ENCODE measurements around the gene IGSF23.
"Not testable (repeated sequence)": the region's sequence is repeated elsewhere in the genome, so short reads cannot be mapped to it uniquely, and the experiment has no call there.

Gene IGSF23

DNA sequence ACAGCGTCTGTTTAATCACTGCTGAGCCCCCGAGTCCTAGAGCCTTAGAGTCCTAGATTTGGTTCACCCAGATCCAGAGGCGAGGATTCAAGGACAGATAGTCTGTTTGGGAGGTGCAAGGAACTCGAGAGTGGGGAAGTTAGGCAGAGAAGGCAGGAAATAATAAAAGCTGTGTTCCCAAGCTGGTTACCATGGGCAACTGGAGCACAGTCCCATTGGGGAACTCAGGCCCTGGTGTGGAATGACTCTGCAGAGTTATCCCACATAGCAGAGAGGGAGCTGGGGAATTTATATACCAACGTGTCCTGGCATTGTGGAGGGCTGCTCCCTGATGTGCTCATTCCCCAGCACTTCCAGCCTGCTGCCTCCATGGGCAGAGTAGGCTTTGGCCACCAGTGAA, 9.7 kb downstream of the IGSF23 start:
- Histone ChIP-seq H3K9me2 (replicated peaks; ENCODE audit: control insufficient read depth, low read length) (no peaks in the 10 kb centered on the region), H3K27ac (ENCODE audit: low read depth, low read length) (no peak overlapping the region), H3F3A (ENCODE audit: control insufficient read depth, insufficient read depth) (no peaks in the 10 kb centered on the region), H3K36me3 (ENCODE audit: control insufficient read depth, low read length) (no peaks in the 10 kb centered on the region), H3K9me3 (ENCODE audit: control insufficient read depth, insufficient read depth, low read length) (no peaks in the 10 kb centered on the region), H3K27me3 (ENCODE audit: control insufficient read depth, low read length) (no peaks in the 10 kb centered on the region), H3K4me3 (ENCODE audit: low read length) (no peak overlapping the region), H4K20me1 (ENCODE audit: control insufficient read depth, insufficient read depth, low read depth, low read length) (no peaks in the 10 kb centered on the region), H3K4me1 (ENCODE audit: control insufficient read depth, low read length) (no peaks in the 10 kb centered on the region), H3K79me2 (ENCODE audit: control insufficient read depth, low read length) (no peaks in the 10 kb centered on the region), H3K4me2 (ENCODE audit: low read length) (no peak overlapping the region)
- TF ChIP-seq, protein P1, sequence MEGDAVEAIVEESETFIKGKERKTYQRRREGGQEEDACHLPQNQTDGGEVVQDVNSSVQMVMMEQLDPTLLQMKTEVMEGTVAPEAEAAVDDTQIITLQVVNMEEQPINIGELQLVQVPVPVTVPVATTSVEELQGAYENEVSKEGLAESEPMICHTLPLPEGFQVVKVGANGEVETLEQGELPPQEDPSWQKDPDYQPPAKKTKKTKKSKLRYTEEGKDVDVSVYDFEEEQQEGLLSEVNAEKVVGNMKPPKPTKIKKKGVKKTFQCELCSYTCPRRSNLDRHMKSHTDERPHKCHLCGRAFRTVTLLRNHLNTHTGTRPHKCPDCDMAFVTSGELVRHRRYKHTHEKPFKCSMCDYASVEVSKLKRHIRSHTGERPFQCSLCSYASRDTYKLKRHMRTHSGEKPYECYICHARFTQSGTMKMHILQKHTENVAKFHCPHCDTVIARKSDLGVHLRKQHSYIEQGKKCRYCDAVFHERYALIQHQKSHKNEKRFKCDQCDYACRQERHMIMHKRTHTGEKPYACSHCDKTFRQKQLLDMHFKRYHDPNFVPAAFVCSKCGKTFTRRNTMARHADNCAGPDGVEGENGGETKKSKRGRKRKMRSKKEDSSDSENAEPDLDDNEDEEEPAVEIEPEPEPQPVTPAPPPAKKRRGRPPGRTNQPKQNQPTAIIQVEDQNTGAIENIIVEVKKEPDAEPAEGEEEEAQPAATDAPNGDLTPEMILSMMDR (IDR thresholded peaks at IDR 0.05; ENCODE audit: low read depth, low read length, poor library complexity, severe bottlenecking), result no peak
- TF ChIP-seq EZH2phosphoT487 (IDR thresholded peaks at IDR 0.05; ENCODE audit: borderline replicate concordance, low read length), result no peak

DNA sequence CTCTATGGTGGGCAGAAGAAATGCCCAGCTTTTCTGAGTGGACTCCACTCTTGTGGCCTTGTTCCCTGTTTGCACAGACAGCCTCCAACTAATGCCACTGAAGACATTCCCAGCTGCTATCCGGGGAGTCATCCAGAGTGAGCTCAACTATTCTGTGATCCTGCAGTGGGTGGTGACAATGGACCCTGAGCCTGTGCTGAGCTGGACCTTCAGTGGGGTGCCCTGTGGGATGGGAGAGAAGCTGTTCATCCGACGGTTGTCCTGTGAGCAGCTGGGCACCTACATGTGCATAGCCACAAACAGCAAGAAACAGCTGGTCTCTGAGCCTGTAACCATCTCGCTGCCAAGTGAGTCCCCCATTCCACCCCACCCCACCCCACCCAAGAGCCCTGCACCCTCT, 10.3 kb downstream of the IGSF23 start:
- H3K4me1 ChIP-seq (ENCODE audit: control insufficient read depth, low read length), result no peaks in the 10 kb centered on the region
- H3K27me3 ChIP-seq (ENCODE audit: control insufficient read depth, low read length), result no peaks in the 10 kb centered on the region
- no peaks in the 10 kb centered on the region for H3K9me2 ChIP-seq (replicated peaks; ENCODE audit: control insufficient read depth, low read length)
- H3F3A ChIP-seq (ENCODE audit: control insufficient read depth, insufficient read depth), result no peaks in the 10 kb centered on the region
- no peaks in the 10 kb centered on the region for H3K79me2 ChIP-seq (ENCODE audit: control insufficient read depth, low read length)
- H3K4me3 ChIP-seq (ENCODE audit: low read length), result no peak overlapping the region
- H3K36me3 ChIP-seq (ENCODE audit: control insufficient read depth, low read length), result no peaks in the 10 kb centered on the region
- no peak overlapping the region for H3K4me2 ChIP-seq (ENCODE audit: low read length)
- H3K27ac ChIP-seq (ENCODE audit: low read depth, low read length), result no peak overlapping the region
- no peaks in the 10 kb centered on the region for H3K9me3 ChIP-seq (ENCODE audit: control insufficient read depth, insufficient read depth, low read length)
- H4K20me1 ChIP-seq (ENCODE audit: control insufficient read depth, insufficient read depth, low read depth, low read length), result no peaks in the 10 kb centered on the region
- TF ChIP-seq, protein P1 (IDR thresholded peaks at IDR 0.05; ENCODE audit: low read depth, low read length, poor library complexity, severe bottlenecking), result no peak
- TF ChIP-seq EZH2phosphoT487 (IDR thresholded peaks at IDR 0.05; ENCODE audit: borderline replicate concordance, low read length), result no peak

DNA sequence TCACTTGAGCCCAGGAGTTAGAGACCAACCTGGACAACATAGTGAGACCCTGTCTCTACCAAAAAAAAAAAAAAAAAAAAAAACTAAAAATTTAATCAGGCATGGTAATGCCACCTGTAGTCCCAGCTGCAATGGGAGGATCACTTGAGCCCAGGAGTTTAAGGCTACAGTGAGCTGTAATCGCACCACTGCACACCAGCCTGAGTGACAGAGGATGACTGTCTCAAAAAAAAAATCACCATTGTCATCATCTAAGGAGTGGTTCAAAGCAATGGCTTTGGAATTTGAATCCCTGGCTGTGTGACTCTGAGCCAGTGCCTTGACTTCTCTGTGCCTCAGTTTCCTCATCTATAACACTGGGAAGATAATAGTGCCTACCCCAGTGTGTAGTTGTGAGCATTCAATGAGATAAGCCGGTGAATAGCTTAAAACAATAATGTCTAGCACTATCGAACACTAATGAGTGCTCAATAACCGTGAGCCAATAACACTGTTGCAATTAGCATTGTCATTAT, 11.5 kb downstream of the IGSF23 start:
- no peak overlapping the region for H3K4me2 ChIP-seq (ENCODE audit: low read length)
- H4K20me1 ChIP-seq (ENCODE audit: control insufficient read depth, insufficient read depth, low read depth, low read length), result no peaks in the 10 kb centered on the region
- no peaks in the 10 kb centered on the region for H3K27me3 ChIP-seq (ENCODE audit: control insufficient read depth, low read length)
- H3F3A ChIP-seq (ENCODE audit: control insufficient read depth, insufficient read depth), result no peaks in the 10 kb centered on the region
- no peaks in the 10 kb centered on the region for H3K4me1 ChIP-seq (ENCODE audit: control insufficient read depth, low read length)
- H3K4me3 ChIP-seq (ENCODE audit: low read length), result no peak overlapping the region
- no peaks in the 10 kb centered on the region for H3K79me2 ChIP-seq (ENCODE audit: control insufficient read depth, low read length)
- H3K36me3 ChIP-seq (ENCODE audit: control insufficient read depth, low read length), result no peaks in the 10 kb centered on the region
- H3K9me2 ChIP-seq (replicated peaks; ENCODE audit: control insufficient read depth, low read length), result no peaks in the 10 kb centered on the region
- TF ChIP-seq, protein P1 (IDR thresholded peaks at IDR 0.05; ENCODE audit: low read depth, low read length, poor library complexity, severe bottlenecking), result no peak
- TF ChIP-seq EZH2phosphoT487 (IDR thresholded peaks at IDR 0.05; ENCODE audit: borderline replicate concordance, low read length), result no peak
- H3K27ac ChIP-seq (ENCODE audit: low read depth, low read length), result no peak overlapping the region
- no peaks in the 10 kb centered on the region for H3K9me3 ChIP-seq (ENCODE audit: control insufficient read depth, insufficient read depth, low read length)

DNA sequence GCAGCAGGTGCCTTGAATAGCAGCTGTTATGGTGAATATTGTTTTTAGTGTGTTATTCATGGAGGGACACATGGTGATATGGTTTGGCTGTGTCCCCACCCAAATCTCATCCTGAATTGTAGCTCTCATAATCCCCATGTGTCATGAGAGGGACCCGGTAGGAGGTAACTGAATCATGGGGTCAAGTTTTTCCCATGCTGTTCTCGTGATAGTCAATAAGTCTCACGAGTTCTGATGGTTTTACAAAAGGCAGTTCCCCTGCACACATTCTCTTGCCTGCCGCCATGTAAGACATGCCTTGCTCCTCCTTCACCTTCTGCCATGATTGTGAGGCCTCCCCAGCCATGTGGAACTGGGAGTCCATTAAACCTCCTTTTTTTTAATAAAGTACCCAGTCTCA, 12.3 kb downstream of the IGSF23 start:
- not testable (repeated sequence) for H3K79me2 ChIP-seq (ENCODE audit: control insufficient read depth, low read length); H3K27ac ChIP-seq (ENCODE audit: low read depth, low read length); H3K36me3 ChIP-seq (ENCODE audit: control insufficient read depth, low read length); H3K4me2 ChIP-seq (ENCODE audit: low read length); H3K4me3 ChIP-seq (ENCODE audit: low read length); H3K4me1 ChIP-seq (ENCODE audit: control insufficient read depth, low read length); H3K9me2 ChIP-seq (replicated peaks; ENCODE audit: control insufficient read depth, low read length); H3K9me3 ChIP-seq (ENCODE audit: control insufficient read depth, insufficient read depth, low read length); H4K20me1 ChIP-seq (ENCODE audit: control insufficient read depth, insufficient read depth, low read depth, low read length); H3F3A ChIP-seq (ENCODE audit: control insufficient read depth, insufficient read depth); H3K27me3 ChIP-seq (ENCODE audit: control insufficient read depth, low read length)

Data from DOHH2 (cell line).